Loucy (cell line): ENCODE data around the gene SAFB2.

Experiments
- CTCF ChIP-seq: fragments of 200-600 bp; sonication (generic); conservative IDR thresholded peaks from 2 replicates; pipeline ENCODE4 v1.5.1; 2014; ENCODE audit warnings: mild to moderate bottlenecking, antibody characterized with exemption, low read length
- EZH2phosphoT487 ChIP-seq: fragments of 200-600 bp; IDR thresholded peaks from 2 replicates; pipeline ENCODE4 v1.6.1; 2018; ENCODE audit warnings: antibody characterized with exemption, mild to moderate bottlenecking, moderate library complexity, borderline replicate concordance

- TF ChIP-seq CTCF (no peak), EZH2phosphoT487 (no peak)
Measured at GRCh38 chr19:5592531-5593342, 29.8 kb downstream of the SAFB2 start.
